Adrenal gland (tissue), 5 donors: ENCODE results near the gene ROM1.

Source experiments
- CTCF ChIP-seq, 6 experiments: fragments of 450-650 bp in 4 of 6; fragments of 200-600 bp in 2 of 6; sonication (generic) in 1 of 6; IDR thresholded peaks; 1 replicate in 5 of 6; 2 replicates in 1 of 6; pipeline versions ENCODE4 v1.5.1 to v1.8.0; 2016 to 2021; ENCODE audit warnings: antibody characterized with exemption in 6 of 6, mild to moderate bottlenecking in 2 of 6, moderate library complexity in 1 of 6
- POLR2A ChIP-seq, 2 donors: fragments of 450-650 bp; IDR thresholded peaks; one replicate each; pipeline ENCODE4 v1.6.1; 2017; ENCODE audit warnings: antibody characterized with exemption in 2 of 2, mild to moderate bottlenecking in 2 of 2, moderate library complexity in 1 of 2
- donor health status: DM: no; HTN: no; CAD: no.

GRCh38 chr11:62603072-62603408 is 10.0 kb upstream of the ROM1 start:
- TF ChIP-seq CTCF (IDR thresholded peaks at IDR 0.05) (no peak), POLR2A (IDR thresholded peaks at IDR 0.05) (no peak)
